MV-4-11 (cell line): Measurements from ENCODE around the gene ADISSP.
A peak's percentile ranks its signal among the peaks of the same experiment; 100 is the strongest.

Experiments used
- DNase-seq: peaks from one replicate; lab custom pipeline; 2025; lab: John Stamatoyannopoulos, UW

ADISSP gene

GRCh38 chr20:3714092-3714491, 53.5 kb downstream of the ADISSP start:
- peak; percentile 93 for DNase-seq

DNA sequence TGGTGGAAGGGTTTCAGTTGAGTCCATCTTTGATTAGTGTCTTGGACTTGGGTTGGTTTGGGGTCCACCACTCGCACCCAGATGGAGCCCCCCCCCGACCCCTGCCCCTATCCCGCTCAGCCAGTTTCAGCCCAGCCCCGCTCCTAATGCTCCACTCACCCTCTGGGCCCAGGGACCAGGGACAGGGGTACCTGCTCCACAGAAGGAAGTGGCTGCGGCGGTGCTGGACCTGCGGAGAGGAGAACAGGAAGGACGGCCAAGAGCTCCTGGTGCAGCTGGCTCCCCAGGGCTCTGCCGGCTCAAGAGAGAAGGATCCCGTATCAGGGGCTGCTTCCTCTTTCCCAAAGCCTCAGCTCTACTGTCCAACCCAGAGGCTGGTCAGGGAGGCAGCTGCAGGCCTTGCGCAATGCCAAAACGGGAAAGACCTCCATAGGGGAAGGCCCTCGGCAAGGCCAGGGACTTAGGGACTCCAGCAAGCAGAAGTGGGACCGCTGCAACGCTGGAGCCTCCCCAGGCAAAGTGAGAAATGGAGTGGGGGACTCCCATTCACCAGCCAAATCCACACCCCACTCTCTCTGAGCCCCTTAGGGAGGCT, 55.2 kb downstream of the ADISSP start, which contains the start of gene SIGLEC1:
TSS of gene SIGLEC1 (minus strand) at position 322 of the 595 bp plus-strand sequence. CDS start 5,472 bp downstream, outside the sequence.
- DNase-seq = peak; percentile 99

DNA sequence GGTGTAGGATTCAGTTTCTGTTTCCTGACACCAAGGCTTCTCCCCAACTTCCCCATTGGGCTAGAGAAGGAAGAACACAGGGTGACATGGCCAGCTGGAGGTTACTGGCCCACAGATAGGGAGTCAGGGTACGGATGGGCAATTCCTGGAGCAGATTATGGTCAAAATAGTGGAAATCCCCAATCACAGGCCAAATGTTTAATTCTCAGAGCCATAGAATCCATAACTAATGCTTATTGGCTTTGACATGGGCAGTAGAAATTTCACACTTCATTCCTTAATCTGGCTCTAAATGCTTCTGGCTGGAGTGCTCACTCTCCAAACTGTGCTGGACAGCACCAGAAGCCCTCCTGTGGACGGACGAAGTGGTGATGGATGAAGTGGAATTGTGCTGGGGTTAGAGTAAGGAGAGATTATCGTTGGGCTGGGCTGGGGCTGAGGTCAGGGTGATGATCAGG, 56.0 kb downstream of the ADISSP start:
- peak; percentile 50 for DNase-seq

DNA sequence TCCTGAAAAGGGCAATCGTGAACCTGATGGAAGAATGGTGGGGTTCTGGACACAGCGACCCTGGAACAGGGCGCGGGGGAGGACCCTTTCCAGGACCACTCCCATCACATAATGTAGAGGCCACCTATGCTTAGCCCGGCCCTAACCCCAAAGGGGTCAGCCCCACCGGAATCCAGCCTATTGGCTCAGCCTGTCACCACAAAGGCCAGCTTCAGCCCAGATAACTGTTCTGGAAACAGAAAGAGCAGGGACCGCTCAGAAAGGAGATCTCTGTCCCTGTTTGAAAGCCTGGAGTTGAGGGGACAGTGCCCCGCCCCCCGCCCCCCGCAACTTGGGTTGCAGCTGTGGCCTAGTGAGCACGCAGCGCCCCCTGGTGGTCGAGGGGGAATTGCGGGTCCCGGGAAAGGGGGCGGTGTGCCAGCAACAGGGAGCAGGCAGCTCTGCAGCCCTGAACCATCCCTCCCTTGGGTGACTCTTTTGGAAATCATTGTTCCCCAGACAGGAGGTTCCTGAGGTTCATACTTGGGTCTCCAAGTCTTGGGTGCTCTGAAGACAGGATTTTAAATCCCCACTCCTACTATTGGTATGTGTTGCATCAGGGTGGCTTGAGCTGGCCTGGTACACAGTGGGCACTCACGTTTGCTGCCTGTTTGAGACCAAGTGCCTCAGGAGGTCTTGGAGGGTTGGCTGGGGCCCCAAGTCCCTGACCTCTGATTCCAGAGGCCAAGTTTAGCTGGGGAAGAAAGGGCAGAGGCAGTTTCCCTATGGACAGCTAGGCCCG, 56.7 kb downstream of the ADISSP start:
- peak; percentile 42 for DNase-seq

- DNase-seq = no peak
Measured at GRCh38 chr20:3710011-3710466, 57.5 kb downstream of the ADISSP start.

DNA sequence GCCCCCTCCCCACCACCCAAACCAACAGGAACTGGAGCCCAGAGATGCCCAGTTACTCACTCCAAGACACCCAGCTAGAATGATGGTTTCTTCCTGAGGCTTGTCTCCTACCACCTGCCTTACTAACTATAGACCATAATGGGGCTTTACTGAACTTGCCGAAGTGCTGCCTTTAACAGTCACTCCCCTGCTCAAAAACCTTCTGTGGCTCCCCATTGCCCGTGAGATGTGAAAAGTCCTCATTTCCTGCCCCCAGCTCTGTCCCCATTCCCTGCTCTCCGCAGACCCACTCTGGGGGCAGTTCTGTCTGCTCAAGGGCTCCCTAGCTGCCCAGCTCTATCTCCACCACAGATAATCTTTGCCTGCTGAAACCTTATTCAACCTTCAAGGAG, 60.0 kb downstream of the ADISSP start:
- DNase-seq = no peak

- DNase-seq = no peak
Measured at GRCh38 chr20:3706774-3707507, 60.6 kb downstream of the ADISSP start.

GRCh38 chr20:3705970-3706739, 61.4 kb downstream of the ADISSP start:
- DNase-seq = no peak

GRCh38 chr20:3705491-3705969, 62.0 kb downstream of the ADISSP start:
- DNase-seq = no peak

DNA sequence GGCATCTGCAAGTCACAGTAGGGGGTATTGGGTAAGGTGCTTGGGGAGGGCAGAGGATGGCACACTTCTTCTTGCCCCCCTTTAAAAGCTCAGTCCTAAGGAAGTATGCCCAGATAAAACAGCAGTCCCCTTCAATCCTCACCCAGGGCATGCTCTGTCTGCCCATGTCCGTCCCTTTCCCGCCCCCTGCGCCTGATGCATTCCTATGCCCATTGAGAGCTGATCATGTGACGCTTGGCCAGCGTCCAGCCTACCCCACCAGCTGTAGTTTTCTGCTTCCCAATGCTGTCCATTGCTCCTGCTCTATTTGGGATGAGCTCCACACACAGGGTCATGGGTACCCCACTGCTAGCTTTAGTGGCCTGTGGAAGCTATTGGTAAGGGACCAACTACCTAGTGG, 63.5 kb downstream of the ADISSP start:
- DNase-seq = no peak
